Measurements from ENCODE around the gene CCDC57. TPM values are rescaled to one million over a fixed set of nuclear protein-coding genes. Genes with fewer than 3 reads are reported as not detected.

Gene CCDC57
- total RNA-seq, 1 donor from 2014 or later: 15.0 TPM

GRCh38 chr17:82225368-82226029 is 12.9 kb upstream of the CCDC57 start:
- peaks cover 16% of the 10 kb centered on the region for H4K20me1 ChIP-seq (ENCODE audit: low read depth)
- peaks cover 24% of the 10 kb centered on the region for H3K27me3 Mint-ChIP-seq (ENCODE audit: insufficient read depth, low read depth)
- peaks cover 12% of the 10 kb centered on the region for H3K4me1 ChIP-seq
- TF ChIP-seq EZH2phosphoT487 (IDR thresholded peaks at IDR 0.05): no peak
- no peak for TF ChIP-seq EZH2 (IDR thresholded peaks at IDR 0.05)
- TF ChIP-seq, protein P1, sequence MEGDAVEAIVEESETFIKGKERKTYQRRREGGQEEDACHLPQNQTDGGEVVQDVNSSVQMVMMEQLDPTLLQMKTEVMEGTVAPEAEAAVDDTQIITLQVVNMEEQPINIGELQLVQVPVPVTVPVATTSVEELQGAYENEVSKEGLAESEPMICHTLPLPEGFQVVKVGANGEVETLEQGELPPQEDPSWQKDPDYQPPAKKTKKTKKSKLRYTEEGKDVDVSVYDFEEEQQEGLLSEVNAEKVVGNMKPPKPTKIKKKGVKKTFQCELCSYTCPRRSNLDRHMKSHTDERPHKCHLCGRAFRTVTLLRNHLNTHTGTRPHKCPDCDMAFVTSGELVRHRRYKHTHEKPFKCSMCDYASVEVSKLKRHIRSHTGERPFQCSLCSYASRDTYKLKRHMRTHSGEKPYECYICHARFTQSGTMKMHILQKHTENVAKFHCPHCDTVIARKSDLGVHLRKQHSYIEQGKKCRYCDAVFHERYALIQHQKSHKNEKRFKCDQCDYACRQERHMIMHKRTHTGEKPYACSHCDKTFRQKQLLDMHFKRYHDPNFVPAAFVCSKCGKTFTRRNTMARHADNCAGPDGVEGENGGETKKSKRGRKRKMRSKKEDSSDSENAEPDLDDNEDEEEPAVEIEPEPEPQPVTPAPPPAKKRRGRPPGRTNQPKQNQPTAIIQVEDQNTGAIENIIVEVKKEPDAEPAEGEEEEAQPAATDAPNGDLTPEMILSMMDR (IDR thresholded peaks at IDR 0.05): no peak
- peak; percentile 40 for DNase-seq (ENCODE audit: low spot score)
- no peaks in the 10 kb centered on the region for H3K36me3 Mint-ChIP-seq
- no peak overlapping the region for H2AFZ ChIP-seq (replicated peaks)
- H3K9me3 Mint-ChIP-seq: peaks cover 6% of the 10 kb centered on the region
- no peak overlapping the region for H3K4me2 ChIP-seq
- no peak overlapping the region for H3K9ac ChIP-seq
- no peaks in the 10 kb centered on the region for H3K9me3 ChIP-seq (ENCODE audit: low read depth)
- H3K36me3 ChIP-seq: no peaks in the 10 kb centered on the region
- no peak overlapping the region for H3K27ac Mint-ChIP-seq
- H3K27ac ChIP-seq: no peak overlapping the region
- H3K4me3 ChIP-seq: no peak overlapping the region
- H3K79me2 ChIP-seq (ENCODE audit: low read depth): no peaks in the 10 kb centered on the region
- H3K27me3 ChIP-seq: peaks cover 75% of the 10 kb centered on the region
- H3F3A ChIP-seq (ENCODE audit: low read depth): peaks cover 24% of the 10 kb centered on the region
- peaks cover 5% of the 10 kb centered on the region for H3K4me1 Mint-ChIP-seq
- H3K4me3 Mint-ChIP-seq: no peak overlapping the region

DNA sequence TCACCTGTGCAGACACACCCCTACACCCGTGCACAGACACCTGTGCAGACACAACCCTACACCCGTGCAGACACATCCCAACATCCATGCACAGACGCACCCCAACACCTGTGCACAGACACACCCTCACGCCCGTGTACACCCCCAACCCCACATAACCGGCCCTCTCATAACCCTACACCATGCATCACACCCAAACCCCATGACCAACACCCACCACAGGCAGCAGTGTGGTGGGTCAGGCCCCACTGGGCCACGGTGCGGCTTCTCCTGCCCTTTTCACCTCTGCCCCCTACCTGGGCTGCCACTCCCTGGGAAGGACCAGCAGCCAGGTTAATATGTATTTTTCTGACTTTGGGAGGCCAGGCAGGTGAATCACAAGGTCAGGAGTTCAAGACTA is 12.0 kb upstream of the CCDC57 start:
- DNase-seq (ENCODE audit: low spot score): no peak
- H3K27ac ChIP-seq: no peak overlapping the region
- no peak for TF ChIP-seq EZH2phosphoT487 (IDR thresholded peaks at IDR 0.05)
- TF ChIP-seq EZH2 (IDR thresholded peaks at IDR 0.05): no peak
- H3K4me2 ChIP-seq: no peak overlapping the region
- peaks cover 8% of the 10 kb centered on the region for H4K20me1 ChIP-seq (ENCODE audit: low read depth)
- Mint-ChIP-seq H3K4me3 (peak overlapping the region; percentile 48), H3K27ac (peak overlapping the region; percentile 79), H3K9me3 (peaks cover 7% of the 10 kb centered on the region), H3K4me1 (no peaks in the 10 kb centered on the region), H3K27me3 (ENCODE audit: insufficient read depth, low read depth) (peaks cover 19% of the 10 kb centered on the region), H3K36me3 (no peaks in the 10 kb centered on the region)
- H3K4me1 ChIP-seq: peaks cover 7% of the 10 kb centered on the region
- H3F3A ChIP-seq (ENCODE audit: low read depth): peaks cover 15% of the 10 kb centered on the region
- H3K36me3 ChIP-seq: no peaks in the 10 kb centered on the region
- peaks cover 67% of the 10 kb centered on the region for H3K27me3 ChIP-seq
- no peak overlapping the region for H3K4me3 ChIP-seq
- no peak overlapping the region for H3K9ac ChIP-seq
- no peaks in the 10 kb centered on the region for H3K9me3 ChIP-seq (ENCODE audit: low read depth)
- no peaks in the 10 kb centered on the region for H3K79me2 ChIP-seq (ENCODE audit: low read depth)
- no peak overlapping the region for H2AFZ ChIP-seq (replicated peaks)

DNA sequence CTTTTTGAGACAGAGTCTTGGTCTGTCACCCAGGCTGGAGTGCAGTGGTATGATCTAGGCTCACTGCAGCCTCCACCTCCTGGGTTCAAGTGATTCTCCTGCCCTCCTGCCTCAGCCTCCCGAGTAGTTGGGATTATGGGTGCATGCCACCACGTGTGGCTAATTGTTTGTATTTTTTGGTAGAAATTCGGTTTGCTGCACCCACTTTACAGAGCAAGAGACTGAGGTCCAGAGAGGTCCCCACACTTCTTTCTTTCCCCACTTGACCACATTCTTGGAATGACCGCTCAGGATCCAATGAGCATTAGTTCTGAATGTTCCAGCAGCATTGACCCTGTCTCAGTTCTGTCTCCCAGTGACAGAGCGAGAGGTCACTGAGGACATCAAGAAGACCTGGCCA is 10.9 kb upstream of the CCDC57 start:
- Histone ChIP-seq H3K79me2 (ENCODE audit: low read depth) (no peaks in the 10 kb centered on the region), H3K4me3 (no peak overlapping the region), H3K27ac (no peak overlapping the region), H3K27me3 (peaks cover 55% of the 10 kb centered on the region), H4K20me1 (ENCODE audit: low read depth) (peaks cover 4% of the 10 kb centered on the region), H2AFZ (replicated peaks) (no peak overlapping the region), H3K4me2 (no peak overlapping the region), H3K9ac (no peak overlapping the region), H3F3A (ENCODE audit: low read depth) (peaks cover 8% of the 10 kb centered on the region), H3K4me1 (peaks cover 5% of the 10 kb centered on the region), H3K9me3 (ENCODE audit: low read depth) (no peaks in the 10 kb centered on the region), H3K36me3 (no peaks in the 10 kb centered on the region)
- Mint-ChIP-seq H3K9me3 (peaks cover 7% of the 10 kb centered on the region), H3K27ac (no peak overlapping the region), H3K27me3 (ENCODE audit: insufficient read depth, low read depth) (peaks cover 21% of the 10 kb centered on the region), H3K4me1 (no peaks in the 10 kb centered on the region), H3K36me3 (no peaks in the 10 kb centered on the region), H3K4me3 (peak overlapping the region; percentile 41)
- TF ChIP-seq, protein P1 (IDR thresholded peaks at IDR 0.05): no peak
- no peak for TF ChIP-seq EZH2phosphoT487 (IDR thresholded peaks at IDR 0.05)
- no peak for TF ChIP-seq EZH2 (IDR thresholded peaks at IDR 0.05)
- no peak for DNase-seq (ENCODE audit: low spot score)

- no peak for DNase-seq (ENCODE audit: low spot score)
- H3K27ac Mint-ChIP-seq: no peak overlapping the region
- no peak overlapping the region for H2AFZ ChIP-seq (replicated peaks)
- no peaks in the 10 kb centered on the region for H3K79me2 ChIP-seq (ENCODE audit: low read depth)
- no peaks in the 10 kb centered on the region for H3K36me3 ChIP-seq
- H3K27ac ChIP-seq: no peak overlapping the region
- H3K9me3 ChIP-seq (ENCODE audit: low read depth): no peaks in the 10 kb centered on the region
- H3K27me3 ChIP-seq: peaks cover 48% of the 10 kb centered on the region
- no peaks in the 10 kb centered on the region for H3K4me1 Mint-ChIP-seq
- no peaks in the 10 kb centered on the region for H3K36me3 Mint-ChIP-seq
- H3K4me3 ChIP-seq: no peak overlapping the region
- H3K9me3 Mint-ChIP-seq: peaks cover 7% of the 10 kb centered on the region
- H3F3A ChIP-seq (ENCODE audit: low read depth): peaks cover under 1% of the 10 kb centered on the region
- H3K9ac ChIP-seq: no peak overlapping the region
- H4K20me1 ChIP-seq (ENCODE audit: low read depth): no peaks in the 10 kb centered on the region
- no peak overlapping the region for H3K4me3 Mint-ChIP-seq
- peaks cover 18% of the 10 kb centered on the region for H3K27me3 Mint-ChIP-seq (ENCODE audit: insufficient read depth, low read depth)
- H3K4me1 ChIP-seq: no peaks in the 10 kb centered on the region
- no peak overlapping the region for H3K4me2 ChIP-seq
- TF ChIP-seq, protein P1 (IDR thresholded peaks at IDR 0.05): no peak
- no peak for TF ChIP-seq EZH2phosphoT487 (IDR thresholded peaks at IDR 0.05)
- no peak for TF ChIP-seq EZH2 (IDR thresholded peaks at IDR 0.05)
Observed at GRCh38 chr17:82222816-82223215, 10.2 kb upstream of the CCDC57 start.
